Measurements from ENCODE around the gene CFAP45.

CFAP45 gene

DNA sequence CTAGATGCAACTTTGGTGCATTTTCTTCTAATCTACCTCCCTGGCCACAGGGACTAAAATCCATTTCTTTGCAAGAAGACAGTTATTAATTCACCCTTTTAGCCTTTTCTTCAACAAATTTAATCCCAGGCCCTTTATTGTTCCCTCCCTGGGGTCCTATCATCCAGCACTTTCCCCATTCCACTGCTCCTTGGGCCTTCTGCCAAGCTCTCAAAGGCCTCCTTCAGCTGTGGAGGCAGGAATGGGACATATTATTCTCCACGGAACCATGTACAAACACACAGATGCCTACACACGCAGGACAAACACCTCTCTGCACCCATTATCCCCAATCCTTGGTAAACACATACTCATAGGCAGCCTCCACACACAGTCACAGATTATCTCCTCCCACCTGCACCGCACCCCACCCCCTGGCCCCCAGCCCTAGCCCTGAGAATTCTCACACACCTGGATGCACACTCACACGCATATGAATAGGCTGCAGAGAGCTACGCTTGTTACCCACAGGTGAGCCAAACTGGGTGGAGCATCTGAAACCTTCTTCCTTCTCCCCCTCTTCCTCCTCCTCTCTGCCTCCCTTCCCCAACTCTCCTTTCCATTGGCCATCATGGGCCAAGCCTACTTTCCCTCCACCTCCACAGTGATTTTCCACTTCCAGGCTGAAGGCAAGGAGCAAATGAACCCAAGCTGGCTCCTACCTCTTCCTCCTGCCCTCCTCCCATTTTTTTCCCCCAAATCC lies 13.7 kb upstream of the CFAP45 start:
- Histone ChIP-seq H3K79me2 (ENCODE audit: insufficient read depth, low read length) (no peaks in the 10 kb centered on the region), H3K4me3 (ENCODE audit: low read depth, low read length, poor library complexity, severe bottlenecking) (no peak overlapping the region), H3K27ac (ENCODE audit: low read depth, low read length, poor library complexity, severe bottlenecking) (no peak overlapping the region), H3K9me3 (ENCODE audit: low read length) (no peaks in the 10 kb centered on the region), H3K9me2 (ENCODE audit: low read depth, low read length) (no peaks in the 10 kb centered on the region), H2AFZ (ENCODE audit: low read length) (no peak overlapping the region), H3K4me2 (ENCODE audit: low read length) (no peak overlapping the region), H3K4me1 (ENCODE audit: insufficient read depth, low read length, severe bottlenecking) (peaks cover 22% of the 10 kb centered on the region), H3K27me3 (ENCODE audit: insufficient read depth, low read length) (no peaks in the 10 kb centered on the region), H4K20me1 (ENCODE audit: insufficient read depth, low read length) (no peaks in the 10 kb centered on the region), H3K36me3 (ENCODE audit: insufficient read depth, low read length) (peaks cover 9% of the 10 kb centered on the region; the same call in 1 of the 2 replicates), H3F3A (ENCODE audit: insufficient read depth, low read length) (no peaks in the 10 kb centered on the region), H3K9ac (ENCODE audit: low read length) (no peak overlapping the region)
- no peak for TF ChIP-seq EZH2 (IDR thresholded peaks at IDR 0.05; ENCODE audit: borderline replicate concordance, low read length)
- TF ChIP-seq, protein P1, sequence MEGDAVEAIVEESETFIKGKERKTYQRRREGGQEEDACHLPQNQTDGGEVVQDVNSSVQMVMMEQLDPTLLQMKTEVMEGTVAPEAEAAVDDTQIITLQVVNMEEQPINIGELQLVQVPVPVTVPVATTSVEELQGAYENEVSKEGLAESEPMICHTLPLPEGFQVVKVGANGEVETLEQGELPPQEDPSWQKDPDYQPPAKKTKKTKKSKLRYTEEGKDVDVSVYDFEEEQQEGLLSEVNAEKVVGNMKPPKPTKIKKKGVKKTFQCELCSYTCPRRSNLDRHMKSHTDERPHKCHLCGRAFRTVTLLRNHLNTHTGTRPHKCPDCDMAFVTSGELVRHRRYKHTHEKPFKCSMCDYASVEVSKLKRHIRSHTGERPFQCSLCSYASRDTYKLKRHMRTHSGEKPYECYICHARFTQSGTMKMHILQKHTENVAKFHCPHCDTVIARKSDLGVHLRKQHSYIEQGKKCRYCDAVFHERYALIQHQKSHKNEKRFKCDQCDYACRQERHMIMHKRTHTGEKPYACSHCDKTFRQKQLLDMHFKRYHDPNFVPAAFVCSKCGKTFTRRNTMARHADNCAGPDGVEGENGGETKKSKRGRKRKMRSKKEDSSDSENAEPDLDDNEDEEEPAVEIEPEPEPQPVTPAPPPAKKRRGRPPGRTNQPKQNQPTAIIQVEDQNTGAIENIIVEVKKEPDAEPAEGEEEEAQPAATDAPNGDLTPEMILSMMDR (IDR thresholded peaks at IDR 0.05; ENCODE audit: low read length), result no peak

DNA sequence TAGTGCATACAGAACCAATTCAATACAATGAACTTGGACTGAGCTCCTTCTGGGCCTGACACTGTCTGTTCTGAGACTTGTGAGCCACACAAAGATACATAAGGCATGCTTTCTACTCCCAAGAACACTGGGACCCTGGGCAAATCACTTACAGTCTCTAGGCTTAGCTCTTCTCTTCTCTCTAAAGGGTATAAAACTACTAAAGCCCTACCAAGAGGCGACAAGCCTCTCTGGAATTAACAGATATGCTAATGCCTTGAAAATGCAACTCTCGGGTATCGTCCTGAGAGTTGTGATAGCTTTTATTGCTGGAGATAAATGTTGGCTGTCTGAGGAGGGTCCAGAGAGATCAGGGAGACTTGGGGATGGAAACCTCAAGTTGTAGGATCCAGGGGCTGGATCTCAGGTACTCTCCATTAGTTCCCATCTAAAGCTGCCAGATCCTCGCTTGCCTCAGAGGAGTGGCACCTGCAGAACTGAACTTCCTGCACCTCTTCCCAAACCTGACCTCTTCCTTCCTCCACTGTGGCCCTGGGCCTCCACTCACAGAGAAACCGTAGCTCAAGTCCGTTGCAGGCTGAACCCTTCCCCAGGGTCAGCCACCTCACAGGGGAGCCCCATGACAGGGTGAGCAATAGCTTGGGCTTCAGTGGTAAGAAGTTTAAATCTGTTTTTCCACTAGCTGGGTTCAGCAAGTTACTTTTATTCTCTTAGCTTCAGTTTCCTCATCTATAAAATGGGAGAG lies 11.5 kb upstream of the CFAP45 start:
- H2AFZ ChIP-seq (ENCODE audit: low read length), result no peak overlapping the region
- H3F3A ChIP-seq (ENCODE audit: insufficient read depth, low read length), result no peaks in the 10 kb centered on the region
- H3K9me2 ChIP-seq (ENCODE audit: low read depth, low read length), result no peaks in the 10 kb centered on the region
- TF ChIP-seq EZH2 (IDR thresholded peaks at IDR 0.05; ENCODE audit: borderline replicate concordance, low read length), result no peak
- TF ChIP-seq, protein P1 (IDR thresholded peaks at IDR 0.05; ENCODE audit: low read length), result no peak
- H3K27ac ChIP-seq (ENCODE audit: low read depth, low read length, poor library complexity, severe bottlenecking), result peak overlapping the region; percentile 5
- no peaks in the 10 kb centered on the region for H3K9me3 ChIP-seq (ENCODE audit: low read length)
- H3K36me3 ChIP-seq (ENCODE audit: insufficient read depth, low read length), result no peaks in the 10 kb centered on the region
- no peaks in the 10 kb centered on the region for H3K27me3 ChIP-seq (ENCODE audit: insufficient read depth, low read length)
- no peaks in the 10 kb centered on the region for H3K79me2 ChIP-seq (ENCODE audit: insufficient read depth, low read length)
- H3K4me3 ChIP-seq (ENCODE audit: low read depth, low read length, poor library complexity, severe bottlenecking), result no peak overlapping the region
- no peak overlapping the region; the same call in 1 of the 2 replicates for H3K9ac ChIP-seq (ENCODE audit: low read length)
- no peak overlapping the region; the same call in 1 of the 2 replicates for H3K4me2 ChIP-seq (ENCODE audit: low read length)
- H4K20me1 ChIP-seq (ENCODE audit: insufficient read depth, low read length), result no peaks in the 10 kb centered on the region
- H3K4me1 ChIP-seq (ENCODE audit: insufficient read depth, low read length, severe bottlenecking), result peaks cover 22% of the 10 kb centered on the region

DNA sequence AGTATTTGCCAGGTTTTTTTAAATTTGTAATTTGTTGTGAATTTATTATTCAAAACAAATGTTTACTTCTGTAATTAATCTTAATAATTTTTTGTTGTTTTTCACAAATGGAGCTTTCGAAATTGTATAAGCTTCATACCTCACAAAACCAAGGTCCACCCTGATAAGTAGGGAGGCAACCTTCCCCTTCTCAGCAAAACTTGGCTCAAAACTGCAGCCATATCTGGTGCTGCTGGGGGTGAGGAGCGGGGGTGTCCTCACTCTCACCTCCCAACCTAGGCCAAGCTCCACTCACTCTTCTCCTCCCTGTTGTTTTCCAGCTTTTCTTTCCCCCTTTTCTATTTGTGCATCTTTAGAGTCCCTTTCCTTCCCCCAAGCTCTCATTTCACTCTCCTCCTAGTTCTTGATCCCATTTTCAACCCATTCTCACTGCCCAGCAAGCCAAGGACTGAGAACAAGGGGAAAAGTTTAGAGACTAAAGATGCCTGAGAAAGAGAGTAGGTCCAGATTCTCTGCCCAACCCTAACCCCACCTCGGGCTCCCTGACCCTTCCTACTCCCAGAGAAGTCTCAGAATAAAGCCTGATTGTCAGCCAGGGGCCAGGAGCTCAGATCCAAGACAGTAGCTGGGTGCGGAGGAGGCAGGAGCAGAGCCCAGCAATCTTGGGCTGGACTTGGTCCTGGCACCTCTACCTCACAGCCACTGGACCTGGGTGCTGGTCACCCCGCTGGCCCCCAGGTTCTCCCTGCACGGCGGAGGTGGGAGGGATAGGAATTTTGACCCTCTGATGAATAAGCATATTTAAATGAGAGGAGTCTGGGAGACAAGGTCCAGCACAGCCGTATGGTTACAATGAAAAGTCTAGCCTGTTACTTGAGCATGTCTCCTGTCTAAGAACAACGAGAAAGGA lies 8.3 kb upstream of the CFAP45 start:
- TF ChIP-seq, protein P1 (IDR thresholded peaks at IDR 0.05; ENCODE audit: low read length), result no peak
- TF ChIP-seq EZH2 (IDR thresholded peaks at IDR 0.05; ENCODE audit: borderline replicate concordance, low read length), result no peak
- Histone ChIP-seq H3K4me3 (ENCODE audit: low read depth, low read length, poor library complexity, severe bottlenecking) (no peak overlapping the region), H3K9me2 (ENCODE audit: low read depth, low read length) (no peaks in the 10 kb centered on the region), H3K27me3 (ENCODE audit: insufficient read depth, low read length) (no peaks in the 10 kb centered on the region), H3K9ac (ENCODE audit: low read length) (no peak overlapping the region), H3K79me2 (ENCODE audit: insufficient read depth, low read length) (no peaks in the 10 kb centered on the region), H3K4me1 (ENCODE audit: insufficient read depth, low read length, severe bottlenecking) (peaks cover 22% of the 10 kb centered on the region), H3K27ac (ENCODE audit: low read depth, low read length, poor library complexity, severe bottlenecking) (no peak overlapping the region), H2AFZ (ENCODE audit: low read length) (no peak overlapping the region), H3F3A (ENCODE audit: insufficient read depth, low read length) (no peaks in the 10 kb centered on the region; the same call in 1 of the 2 replicates), H3K9me3 (ENCODE audit: low read length) (no peaks in the 10 kb centered on the region), H3K4me2 (ENCODE audit: low read length) (no peak overlapping the region), H4K20me1 (ENCODE audit: insufficient read depth, low read length) (no peaks in the 10 kb centered on the region), H3K36me3 (ENCODE audit: insufficient read depth, low read length) (no peaks in the 10 kb centered on the region)
